Non-pigmented ciliary epithelial cell (primary cell): ENCODE measurements around the gene PSORS1C2.

Experiments used
- DNase-seq: peaks from one replicate; pipeline ENCODE4 v3.0.0-alpha.2; 2010; ENCODE audit warnings: low read depth

The PSORS1C2 gene

GRCh38 chr6:31113861-31114540 is 24.9 kb downstream of the PSORS1C2 start:
- no peak for DNase-seq

- DNase-seq = no peak
Measured at GRCh38 chr6:31112478-31112877, 26.4 kb downstream of the PSORS1C2 start, which contains the start of gene C6orf15. Gene C6orf15 (minus strand): TSS chr6:31112575. CDS start chr6:31112555, 20 bp downstream.

GRCh38 chr6:31111712-31112111 is 27.2 kb downstream of the PSORS1C2 start:
- no peak for DNase-seq

DNA sequence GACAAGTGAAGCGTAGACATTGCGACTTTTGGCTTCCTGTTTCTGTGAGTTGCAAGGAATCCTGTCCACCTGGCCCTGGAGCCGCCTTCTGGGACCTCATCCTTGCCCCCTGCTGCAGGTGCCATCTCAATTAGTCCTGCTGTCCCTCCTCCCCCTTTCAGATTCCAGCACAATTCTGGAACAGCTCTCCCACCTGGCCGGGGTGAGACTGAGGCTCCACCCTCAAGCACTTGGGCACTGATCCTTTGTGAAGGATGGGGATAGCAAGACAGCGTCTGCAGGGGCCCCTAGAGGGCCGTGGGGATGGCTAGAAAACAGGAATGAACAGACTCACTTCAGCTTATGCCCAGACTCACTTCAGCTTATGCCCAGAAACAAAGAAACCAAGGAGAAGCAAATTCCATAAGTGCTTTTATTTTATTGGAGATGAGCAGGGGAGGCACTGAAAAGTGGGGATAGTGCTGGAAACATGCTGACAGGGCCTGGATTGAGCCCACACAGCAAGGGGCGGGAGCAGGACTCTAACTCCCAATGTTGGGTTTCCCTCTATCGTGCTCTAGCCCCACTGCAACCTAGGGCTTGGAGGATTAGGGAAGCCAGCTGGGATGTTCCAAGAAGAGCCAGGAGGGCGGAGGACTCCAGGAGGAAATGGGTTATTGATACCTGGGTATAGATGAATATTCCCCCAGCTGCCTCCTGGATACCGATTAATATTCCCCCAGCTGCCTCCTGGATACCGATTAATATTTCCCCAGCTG is 27.9 kb downstream of the PSORS1C2 start:
- no peak for DNase-seq

DNA sequence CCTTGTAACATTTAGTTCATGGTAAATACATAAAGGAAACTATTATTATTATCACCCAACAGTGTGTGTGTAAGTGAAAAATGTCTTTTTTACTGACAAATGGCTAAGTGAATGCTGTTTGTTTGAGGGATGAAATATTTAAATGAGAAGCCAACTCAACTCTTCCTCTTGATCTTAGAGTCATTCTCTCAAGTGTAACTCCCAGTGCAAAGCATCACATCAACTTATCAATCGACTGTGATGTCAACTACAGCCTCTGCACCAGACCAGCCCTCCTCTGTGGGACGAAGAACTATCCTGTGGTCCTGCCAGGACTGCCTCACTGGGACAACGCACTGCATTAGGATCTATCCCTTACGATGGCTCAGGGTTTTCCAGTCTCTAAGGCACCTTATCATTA is 31.8 kb downstream of the PSORS1C2 start:
- no peak for DNase-seq

- DNase-seq = no peak
Measured at GRCh38 chr6:31103136-31103535, 35.7 kb downstream of the PSORS1C2 start.

- no peak for DNase-seq
Measured at GRCh38 chr6:31098449-31098938, 40.4 kb downstream of the PSORS1C2 start.

GRCh38 chr6:31096656-31097055 is 42.2 kb downstream of the PSORS1C2 start:
- no peak for DNase-seq

DNA sequence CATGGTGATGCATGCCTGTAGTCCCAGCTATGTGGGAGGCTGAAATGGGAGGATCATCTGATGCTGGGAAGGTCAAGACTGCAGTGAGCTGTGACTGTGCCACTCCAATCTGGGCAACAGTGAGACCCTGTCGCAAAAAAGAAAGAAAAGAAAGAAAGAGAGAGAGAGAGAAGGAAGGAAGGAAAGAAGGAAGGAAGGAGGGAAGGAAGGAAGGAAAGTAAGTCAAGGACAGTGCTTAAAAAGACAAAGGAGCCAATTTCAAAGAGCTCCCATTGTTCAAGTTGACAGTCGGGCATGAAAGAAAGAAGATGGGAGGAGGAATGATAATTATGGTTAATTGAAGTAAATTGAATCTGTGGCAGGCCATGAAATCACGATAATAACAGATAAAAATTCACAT is 42.7 kb downstream of the PSORS1C2 start:
- DNase-seq = no peak

GRCh38 chr6:31094389-31094881 is 44.4 kb downstream of the PSORS1C2 start:
- DNase-seq = no peak

- DNase-seq = no peak
Measured at GRCh38 chr6:31092769-31093505, 45.9 kb downstream of the PSORS1C2 start.

DNA sequence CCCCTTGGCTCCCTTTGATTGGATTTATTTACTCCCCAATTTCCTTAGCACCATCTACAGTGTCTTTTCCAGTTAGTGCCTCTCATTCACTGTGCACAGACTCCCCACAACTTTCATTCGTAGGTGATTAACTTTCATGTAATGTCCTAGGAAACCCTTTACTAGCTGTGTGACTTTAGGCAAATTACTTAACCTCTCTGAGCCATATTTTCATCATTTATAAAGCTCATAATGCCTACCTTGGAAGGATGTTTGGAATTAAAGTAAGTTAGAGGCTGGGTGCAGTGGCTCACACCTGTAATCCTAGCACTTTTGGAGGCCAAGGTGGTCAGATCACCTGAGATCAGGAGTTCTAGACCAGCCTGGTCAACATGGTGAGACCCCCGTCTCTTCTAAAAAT is 46.6 kb downstream of the PSORS1C2 start:
- DNase-seq = no peak

DNA sequence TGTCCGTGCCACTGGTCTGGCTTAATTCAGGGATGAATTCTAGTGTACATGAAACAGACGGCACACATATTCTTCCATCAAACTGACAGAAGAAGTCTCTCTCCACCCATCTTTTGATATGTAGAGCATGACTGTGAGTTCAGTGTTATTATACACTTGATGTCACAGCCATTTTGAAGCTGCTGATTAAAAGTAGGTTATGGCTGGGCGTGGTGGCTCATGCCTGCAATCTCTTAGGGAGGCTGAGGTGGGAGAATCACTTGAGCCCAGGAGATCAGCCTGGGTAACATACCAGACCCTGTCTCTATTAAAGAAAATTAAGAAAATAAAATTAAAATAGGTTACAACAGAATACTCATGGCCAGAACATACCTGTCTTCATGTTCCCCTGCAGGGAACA is 47.2 kb downstream of the PSORS1C2 start:
- no peak for DNase-seq

- no peak for DNase-seq
Measured at GRCh38 chr6:31090973-31091364, 47.9 kb downstream of the PSORS1C2 start.

DNA sequence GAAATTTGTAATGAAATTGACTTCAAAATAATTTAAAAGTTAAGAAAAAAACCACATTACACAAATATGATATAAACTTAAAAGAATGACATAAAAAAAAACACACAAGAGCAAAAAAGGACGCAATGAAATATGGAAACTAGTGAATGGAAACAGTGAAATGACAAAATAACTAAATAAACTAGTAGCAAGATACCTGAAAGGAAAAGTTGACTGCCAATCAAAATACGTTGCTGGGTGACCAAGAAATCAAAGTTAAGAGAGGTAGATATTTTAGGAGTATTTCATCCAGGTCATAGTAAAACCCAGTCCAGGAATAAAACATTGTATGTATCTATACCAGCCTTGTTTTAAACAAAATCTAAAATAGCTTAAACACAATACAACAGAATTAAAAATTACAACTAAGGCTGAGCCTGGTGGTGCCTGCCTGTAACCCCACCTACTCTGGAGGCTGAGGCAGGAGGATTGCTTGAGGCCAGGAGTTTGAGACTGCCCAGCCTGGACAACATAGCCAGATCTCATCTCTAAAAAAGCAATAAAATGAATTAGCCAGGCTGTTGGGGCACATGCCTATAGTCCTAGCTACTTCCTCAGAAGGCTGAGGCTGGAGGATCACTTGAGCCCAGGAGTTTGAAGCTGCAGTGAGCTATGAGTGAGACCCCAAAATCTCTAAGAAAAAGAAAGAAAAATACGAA is 48.4 kb downstream of the PSORS1C2 start:
- no peak for DNase-seq
